ENCODE results near the gene ACSS1.

DNA sequence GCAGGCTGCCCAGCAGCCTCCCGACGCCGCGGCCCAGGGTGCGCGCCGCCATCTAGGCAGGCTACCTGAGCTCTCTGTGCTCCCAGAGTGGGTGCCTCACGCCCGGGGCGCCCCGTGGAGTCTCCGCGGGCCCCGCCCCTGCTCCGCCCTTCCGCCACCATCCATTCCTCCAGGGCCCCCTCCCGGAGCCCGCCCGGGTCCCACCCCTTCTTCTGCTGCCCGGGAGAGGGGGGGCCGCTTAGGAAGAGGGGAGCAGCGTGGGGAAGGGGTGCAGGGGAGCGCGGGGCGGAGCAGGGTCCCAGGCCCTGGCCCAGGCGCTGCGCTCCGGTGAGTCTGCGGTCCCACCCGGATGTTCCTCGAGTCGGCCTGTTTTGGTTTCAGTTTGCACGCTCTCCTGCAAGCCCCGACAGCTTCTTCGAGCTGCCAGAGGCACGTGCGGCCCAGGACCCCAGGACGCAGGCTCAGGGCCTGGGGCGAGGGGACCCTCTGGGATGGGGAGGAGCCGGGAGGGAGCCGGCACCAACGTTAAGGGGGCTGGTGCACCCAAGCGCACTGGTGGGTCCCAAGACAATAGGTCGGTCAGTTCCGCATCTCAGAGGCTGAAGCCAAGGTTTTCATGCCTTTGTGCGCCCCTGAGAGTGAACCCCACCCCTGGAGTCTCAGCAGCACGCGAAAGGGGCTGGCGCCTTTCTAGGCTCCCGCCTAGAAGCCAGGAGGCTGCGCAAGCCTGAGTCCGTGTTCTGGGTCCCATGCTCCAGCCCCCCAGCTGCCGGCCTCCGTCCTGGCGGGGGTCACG lies at the start of gene ACSS1:
- TF ChIP-seq CTCF (IDR thresholded peaks at IDR 0.05): peak in 2 of 6 experiments; percentile 4 to 8
- peak in 2 of 4 donors; percentile 22 to 41 for TF ChIP-seq POLR2A (IDR thresholded peaks at IDR 0.05)
